Measurements from ENCODE around the gene TMEM100. TPM values are rescaled to one million over a fixed set of nuclear protein-coding genes. Genes with fewer than 3 reads are reported as not detected.

Gene TMEM100
- total RNA-seq, 4 donors from 2014 or later = 2.5 to 12.9 (median 6.4) TPM

DNA sequence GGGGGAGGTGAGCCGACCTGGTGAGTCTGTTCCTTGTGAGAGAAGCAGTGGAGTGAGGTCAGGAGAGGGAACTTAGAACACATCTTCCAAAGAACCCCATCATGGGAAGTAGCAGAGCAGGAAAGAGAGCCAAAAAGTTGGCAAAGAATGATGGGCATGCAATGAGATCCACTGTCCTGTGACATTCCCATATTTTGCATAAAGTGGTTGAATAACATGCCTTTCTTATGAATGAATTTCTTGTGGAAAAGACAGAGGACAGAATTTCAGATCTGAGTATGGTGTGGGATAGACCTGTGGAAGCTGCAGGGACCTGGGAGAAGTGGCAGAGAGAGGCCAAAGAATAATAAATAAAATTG lies 41.3 kb downstream of the TMEM100 start:
- Histone ChIP-seq H3K27ac (no peak overlapping the region), H3K27me3 (no peaks in the 10 kb centered on the region), H3K9me3 (no peaks in the 10 kb centered on the region), H3K4me1 (no peaks in the 10 kb centered on the region), H3K36me3 (no peaks in the 10 kb centered on the region), H3K4me3 (replicated peaks in 1 of 3) (no peak overlapping the region)
- intact Hi-C loops (cut with DNase I) = no loop called here
- TF ChIP-seq, protein P1, sequence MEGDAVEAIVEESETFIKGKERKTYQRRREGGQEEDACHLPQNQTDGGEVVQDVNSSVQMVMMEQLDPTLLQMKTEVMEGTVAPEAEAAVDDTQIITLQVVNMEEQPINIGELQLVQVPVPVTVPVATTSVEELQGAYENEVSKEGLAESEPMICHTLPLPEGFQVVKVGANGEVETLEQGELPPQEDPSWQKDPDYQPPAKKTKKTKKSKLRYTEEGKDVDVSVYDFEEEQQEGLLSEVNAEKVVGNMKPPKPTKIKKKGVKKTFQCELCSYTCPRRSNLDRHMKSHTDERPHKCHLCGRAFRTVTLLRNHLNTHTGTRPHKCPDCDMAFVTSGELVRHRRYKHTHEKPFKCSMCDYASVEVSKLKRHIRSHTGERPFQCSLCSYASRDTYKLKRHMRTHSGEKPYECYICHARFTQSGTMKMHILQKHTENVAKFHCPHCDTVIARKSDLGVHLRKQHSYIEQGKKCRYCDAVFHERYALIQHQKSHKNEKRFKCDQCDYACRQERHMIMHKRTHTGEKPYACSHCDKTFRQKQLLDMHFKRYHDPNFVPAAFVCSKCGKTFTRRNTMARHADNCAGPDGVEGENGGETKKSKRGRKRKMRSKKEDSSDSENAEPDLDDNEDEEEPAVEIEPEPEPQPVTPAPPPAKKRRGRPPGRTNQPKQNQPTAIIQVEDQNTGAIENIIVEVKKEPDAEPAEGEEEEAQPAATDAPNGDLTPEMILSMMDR (IDR thresholded peaks at IDR 0.05) = no peak
- TF ChIP-seq POLR2A (IDR thresholded peaks at IDR 0.05) = no peak
- WGBS, 2 donors = 73 to 85% methylated on average over 1 of the region's 1 CpG
- no peak for DNase-seq

DNA sequence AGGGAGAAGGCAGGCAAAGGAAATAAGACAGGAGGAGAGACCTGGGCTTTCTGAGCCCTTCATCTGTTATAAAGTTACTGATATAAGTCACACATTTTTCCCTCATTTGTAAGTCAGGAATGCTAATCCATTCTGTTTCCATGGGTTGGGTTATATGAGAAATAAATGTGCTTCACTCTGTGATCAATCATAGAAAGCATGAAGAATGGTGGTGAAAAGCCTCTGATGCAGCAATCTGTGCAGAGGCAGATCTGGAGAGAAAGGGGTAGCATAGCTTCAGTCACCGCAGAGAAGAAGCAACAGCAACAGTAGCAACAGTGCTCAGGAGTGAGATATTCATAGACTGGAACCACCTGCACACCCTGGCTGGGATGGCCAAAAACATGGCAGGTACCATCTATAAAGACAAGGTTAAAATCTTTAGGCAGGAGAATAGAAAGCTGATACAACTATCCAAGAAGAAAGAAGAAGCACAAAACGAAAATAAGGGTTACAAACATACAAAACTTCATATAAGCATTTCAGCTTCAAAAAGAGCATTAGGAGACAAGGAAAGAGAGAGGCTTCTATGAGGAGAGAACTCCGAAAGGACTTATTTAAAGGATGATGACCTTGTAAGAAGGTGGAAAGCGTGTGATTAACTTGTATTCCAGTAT lies 41.9 kb downstream of the TMEM100 start:
- Histone ChIP-seq H3K27ac (no peak overlapping the region), H3K9me3 (no peaks in the 10 kb centered on the region), H3K27me3 (no peaks in the 10 kb centered on the region), H3K36me3 (no peaks in the 10 kb centered on the region), H3K4me1 (no peaks in the 10 kb centered on the region), H3K4me3 (replicated peaks in 1 of 3) (no peak overlapping the region)
- intact Hi-C loops (cut with DNase I) = no loop called here
- 89 to 91% methylated on average over 4 of the region's 4 CpGs for WGBS, 2 donors
- TF ChIP-seq, protein P1 (IDR thresholded peaks at IDR 0.05) = no peak
- TF ChIP-seq POLR2A (IDR thresholded peaks at IDR 0.05) = no peak
- DNase-seq = no peak

DNA sequence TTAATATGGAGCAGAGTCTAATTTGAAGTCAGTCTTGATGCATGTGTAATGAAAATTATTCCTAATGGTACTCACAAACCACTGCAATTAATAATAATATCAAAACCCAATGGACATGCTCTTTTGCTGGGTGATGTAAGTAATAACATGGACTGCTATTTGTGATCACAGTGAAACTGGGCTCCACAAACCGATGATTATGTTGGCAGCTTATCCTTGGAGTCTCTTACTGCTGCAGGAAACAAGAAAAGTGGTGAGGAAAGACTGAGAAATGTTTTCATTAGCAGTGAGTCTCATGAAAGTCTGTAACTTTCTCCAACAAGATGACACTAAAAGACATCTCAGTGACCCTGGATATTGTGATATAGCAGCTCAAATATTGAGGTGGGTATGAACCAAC lies 45.2 kb downstream of the TMEM100 start:
- TF ChIP-seq, protein P1 (IDR thresholded peaks at IDR 0.05) = no peak
- no peak for TF ChIP-seq POLR2A (IDR thresholded peaks at IDR 0.05)
- no peak overlapping the region for H3K27ac ChIP-seq
- H3K9me3 ChIP-seq = no peaks in the 10 kb centered on the region
- H3K4me3 ChIP-seq (replicated peaks in 1 of 3) = no peak overlapping the region
- H3K36me3 ChIP-seq = no peaks in the 10 kb centered on the region
- intact Hi-C loops (cut with DNase I) = no loop called here
- H3K4me1 ChIP-seq = no peaks in the 10 kb centered on the region
- 35 to 38% methylated on average over 1 of the region's 1 CpG for WGBS, 2 donors
- no peaks in the 10 kb centered on the region for H3K27me3 ChIP-seq
- DNase-seq = no peak

DNA sequence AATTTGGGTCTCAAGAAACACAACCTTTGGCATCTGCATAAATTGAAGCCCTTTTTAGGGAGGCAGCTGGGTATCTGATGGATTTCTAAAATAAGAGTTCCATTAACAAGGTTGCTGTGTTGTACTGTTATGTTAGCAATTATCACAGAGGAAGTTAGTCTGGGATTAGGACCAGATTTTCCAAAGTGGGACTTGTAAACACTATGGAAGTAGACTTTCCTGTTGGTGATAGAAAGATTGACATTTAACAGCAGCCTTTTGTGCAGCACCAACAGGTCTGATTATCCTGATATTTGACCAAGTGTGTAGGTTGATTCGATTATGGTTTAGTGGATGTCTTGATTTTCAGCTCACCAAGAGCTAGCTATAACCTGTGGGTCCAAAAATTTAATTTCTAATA lies 46.4 kb downstream of the TMEM100 start:
- Histone ChIP-seq H3K4me3 (replicated peaks in 1 of 3) (no peak overlapping the region), H3K4me1 (no peaks in the 10 kb centered on the region), H3K27me3 (no peaks in the 10 kb centered on the region), H3K9me3 (no peaks in the 10 kb centered on the region), H3K27ac (no peak overlapping the region), H3K36me3 (no peaks in the 10 kb centered on the region)
- 83 to 90% methylated on average over 1 of the region's 1 CpG for WGBS, 2 donors
- TF ChIP-seq, protein P1 (IDR thresholded peaks at IDR 0.05) = no peak
- TF ChIP-seq POLR2A (IDR thresholded peaks at IDR 0.05) = no peak
- DNase-seq = no peak
- intact Hi-C loops (cut with DNase I) = no loop called here

DNA sequence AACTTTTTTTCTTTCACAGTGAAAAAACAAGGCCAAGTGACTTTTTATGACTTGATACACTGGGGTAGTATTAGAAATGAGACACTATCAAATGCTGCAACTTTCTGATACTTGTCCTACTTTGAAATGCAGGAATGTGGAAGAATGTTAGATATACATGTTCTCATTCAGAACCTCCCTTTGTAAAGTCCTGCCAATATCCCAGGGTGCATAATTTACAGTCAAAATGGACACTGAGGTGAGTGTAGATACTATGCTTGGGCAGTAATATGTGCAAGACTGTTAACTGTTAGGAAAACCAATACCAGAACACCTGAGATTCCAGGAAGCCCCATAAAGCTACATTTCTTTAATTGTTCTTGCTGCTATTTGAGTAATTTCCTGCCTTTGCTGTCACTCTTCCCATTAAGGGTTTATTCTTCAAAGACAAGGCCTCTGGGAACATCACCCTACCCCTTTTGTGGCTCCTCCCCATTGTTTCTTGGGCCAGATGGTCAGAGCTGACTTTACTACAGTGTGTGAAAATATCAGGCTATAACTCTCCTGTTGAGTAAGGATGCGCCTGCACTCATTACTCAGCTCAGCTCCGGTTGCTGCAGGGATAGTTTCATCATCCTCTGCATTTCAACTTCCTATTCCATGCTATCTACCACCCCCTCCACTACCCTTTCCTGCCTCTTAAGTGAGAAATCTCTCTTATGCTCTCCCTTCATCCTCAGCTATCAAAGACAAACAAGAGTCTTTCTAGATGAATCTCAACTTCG lies 48.7 kb downstream of the TMEM100 start:
- Histone ChIP-seq H3K36me3 (no peaks in the 10 kb centered on the region), H3K4me3 (replicated peaks in 1 of 3) (no peak overlapping the region), H3K27ac (no peak overlapping the region), H3K4me1 (peaks cover 0 to 3% of the 10 kb centered on the region in 2 donors), H3K9me3 (no peaks in the 10 kb centered on the region), H3K27me3 (no peaks in the 10 kb centered on the region)
- intact Hi-C loops (cut with DNase I) = no loop called here
- WGBS, 2 donors = 78 to 89% methylated on average over 3 of the region's 3 CpGs
- no peak for DNase-seq
- TF ChIP-seq POLR2A (IDR thresholded peaks at IDR 0.05) = no peak
- TF ChIP-seq, protein P1 (IDR thresholded peaks at IDR 0.05) = no peak
